ENCODE data around the gene COL12A1. TPM values are rescaled to one million over a fixed set of nuclear protein-coding genes. Genes with fewer than 3 reads are reported as not detected.

COL12A1 gene
- polyA plus RNA-seq, 1 donor (not counting 4 experiments of a cell fraction or from before 2014, with no cell fraction given), result 96.9 TPM

- Histone ChIP-seq H3K9ac (ENCODE audit: control insufficient read depth, extremely low read depth, insufficient read depth, low read length) (peak overlapping the region; percentile 98), H3K9me1 (ENCODE audit: control insufficient read depth, extremely low read depth, insufficient read depth, low read length) (no peaks in the 10 kb centered on the region), H3K4me2 (ENCODE audit: control insufficient read depth, extremely low read depth, insufficient read depth, low read depth, low read length) (peak overlapping the region; percentile 88), H4K20me1 (ENCODE audit: control insufficient read depth, extremely low read depth, insufficient read depth, low read length) (no peaks in the 10 kb centered on the region), H3K36me3 (ENCODE audit: control insufficient read depth in 2 of 2, extremely low read depth in 1 of 2, insufficient read depth in 2 of 2, low read length in 2 of 2) (peaks cover 3 to 8% of the 10 kb centered on the region in 2 experiments), H3K9me3 (ENCODE audit: control insufficient read depth, low read depth, low read length) (no peaks in the 10 kb centered on the region), H3K79me2 (ENCODE audit: control insufficient read depth, insufficient read depth, low read length) (peaks cover 50% of the 10 kb centered on the region), H3K27ac (ENCODE audit: control insufficient read depth, insufficient read depth, low read length) (peak overlapping the region; percentile 92), H3K4me3 (ENCODE audit: control insufficient read depth in 2 of 3, extremely low read depth in 1 of 3, insufficient read depth in 2 of 3, low read depth in 1 of 3, low read length in 3 of 3) (peak overlapping the region; percentile 77 to 98 (median 97)), H3K4me1 (ENCODE audit: control insufficient read depth, extremely low read depth, insufficient read depth, low read length) (peaks cover 21% of the 10 kb centered on the region), H2AFZ (ENCODE audit: control insufficient read depth, low read length) (peak overlapping the region; percentile 76), H3K27me3 (ENCODE audit: control insufficient read depth, extremely low read depth, insufficient read depth, low read length) (no peaks in the 10 kb centered on the region)
- dilution Hi-C loops (cut with MboI; ENCODE audit: extremely low pct_ligation_motif_present, low sequenced_read_pairs), result no loop called here
- TF ChIP-seq EZH2 (IDR thresholded peaks at IDR 0.05; ENCODE audit: low read length) (no peak), CTCF (optimal IDR thresholded peaks at IDR 0.05 in 1 of 3, IDR thresholded peaks at IDR 0.05 in 1 of 3, conservative IDR thresholded peaks at IDR 0.05 in 1 of 3; ENCODE audit: extremely low read depth in 1 of 3, insufficient read depth in 2 of 3, low read length in 3 of 3) (peak in 1 of 3 experiments; percentile 14)
- no peak for DNase-seq (ENCODE audit: low read depth, low spot score)
- FAIRE-seq, result no peak
Observed at GRCh38 chr6:75204959-75205775, 686 bp downstream of the COL12A1 start.

DNA sequence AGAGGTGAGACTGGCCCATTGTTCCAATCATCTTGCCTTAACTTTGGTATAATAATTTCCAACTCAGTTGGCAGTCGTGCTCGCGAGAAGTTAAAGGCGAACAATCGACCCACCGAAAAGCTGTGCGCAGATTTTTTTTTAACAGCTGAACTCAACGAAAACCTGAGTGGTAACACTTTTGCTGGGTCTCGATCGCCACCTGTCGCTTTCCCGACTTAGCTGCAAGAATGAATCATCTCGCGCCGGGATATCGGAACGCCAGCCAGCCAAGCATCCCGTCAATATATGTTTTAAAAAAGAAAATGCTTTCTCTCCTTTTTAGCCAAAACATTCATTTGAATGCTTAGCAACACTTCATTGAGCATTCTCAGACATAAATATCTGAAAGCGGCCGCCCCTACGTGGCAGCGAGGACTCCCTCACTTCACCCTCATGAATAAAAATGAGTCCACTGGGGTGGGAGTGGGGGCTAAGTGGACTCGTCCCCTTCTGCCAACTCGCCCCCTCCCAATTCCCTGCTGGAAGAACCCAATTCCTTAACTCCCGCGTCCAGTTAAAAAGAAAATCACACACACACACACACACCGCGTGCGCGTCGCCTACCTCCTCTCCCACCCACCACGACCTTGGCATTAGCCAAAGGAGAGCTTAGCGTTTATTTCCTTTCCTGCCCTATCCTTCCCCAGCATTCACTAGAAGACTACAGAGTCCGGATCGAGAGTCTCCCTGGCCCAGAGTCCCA lies 1.5 kb downstream of the COL12A1 start:
- peaks cover 58% of the 10 kb centered on the region for H3K79me2 ChIP-seq (ENCODE audit: control insufficient read depth, insufficient read depth, low read length)
- no peaks in the 10 kb centered on the region for H3K27me3 ChIP-seq (ENCODE audit: control insufficient read depth, extremely low read depth, insufficient read depth, low read length)
- H3K4me1 ChIP-seq (ENCODE audit: control insufficient read depth, extremely low read depth, insufficient read depth, low read length), result peaks cover 24% of the 10 kb centered on the region
- TF ChIP-seq CTCF (optimal IDR thresholded peaks at IDR 0.05 in 1 of 3, IDR thresholded peaks at IDR 0.05 in 1 of 3, conservative IDR thresholded peaks at IDR 0.05 in 1 of 3; ENCODE audit: extremely low read depth in 1 of 3, insufficient read depth in 2 of 3, low read length in 3 of 3), result peak; percentile 74 to 83 (median 82)
- TF ChIP-seq EZH2 (IDR thresholded peaks at IDR 0.05; ENCODE audit: low read length), result no peak
- H3K9me1 ChIP-seq (ENCODE audit: control insufficient read depth, extremely low read depth, insufficient read depth, low read length), result no peaks in the 10 kb centered on the region
- peak overlapping the region; percentile 77 to 98 (median 97) for H3K4me3 ChIP-seq (ENCODE audit: control insufficient read depth in 2 of 3, extremely low read depth in 1 of 3, insufficient read depth in 2 of 3, low read depth in 1 of 3, low read length in 3 of 3)
- peak overlapping the region; percentile 92 for H3K27ac ChIP-seq (ENCODE audit: control insufficient read depth, insufficient read depth, low read length)
- H3K9ac ChIP-seq (ENCODE audit: control insufficient read depth, extremely low read depth, insufficient read depth, low read length), result peak overlapping the region; percentile 98
- peak overlapping the region; percentile 88 for H3K4me2 ChIP-seq (ENCODE audit: control insufficient read depth, extremely low read depth, insufficient read depth, low read depth, low read length)
- no peaks in the 10 kb centered on the region for H4K20me1 ChIP-seq (ENCODE audit: control insufficient read depth, extremely low read depth, insufficient read depth, low read length)
- H2AFZ ChIP-seq (ENCODE audit: control insufficient read depth, low read length), result peak overlapping the region; percentile 76
- dilution Hi-C loops (cut with MboI; ENCODE audit: extremely low pct_ligation_motif_present, low sequenced_read_pairs), result no loop called here
- DNase-seq (ENCODE audit: low read depth, low spot score) (no peak), FAIRE-seq (peak; percentile 93)
- no peaks in the 10 kb centered on the region for H3K9me3 ChIP-seq (ENCODE audit: control insufficient read depth, low read depth, low read length)
- peaks cover 3 to 8% of the 10 kb centered on the region in 2 experiments for H3K36me3 ChIP-seq (ENCODE audit: control insufficient read depth in 2 of 2, extremely low read depth in 1 of 2, insufficient read depth in 2 of 2, low read length in 2 of 2)

Measured in keratinocyte (primary cell).